ENCODE measurements around the gene BHLHE23.

The BHLHE23 gene

DNA sequence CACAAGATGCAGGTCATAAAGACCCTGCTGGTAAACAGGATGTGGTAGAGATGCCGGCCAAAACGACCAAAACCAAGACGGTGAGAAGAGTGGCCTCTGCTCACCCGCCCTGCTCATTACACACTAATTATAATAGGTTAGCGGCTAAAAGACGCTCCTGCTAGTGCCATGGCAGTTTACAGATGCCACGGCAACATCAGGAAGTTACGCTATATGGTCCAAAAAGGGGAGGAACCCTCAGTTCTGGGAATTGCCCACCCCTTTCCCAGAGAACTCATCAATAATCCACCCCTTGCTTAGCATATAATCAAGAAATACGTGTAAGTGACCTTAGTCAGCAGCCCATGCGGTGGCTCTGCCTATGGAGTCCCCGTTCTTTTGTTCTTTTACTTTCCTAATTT lies 17.6 kb downstream of the BHLHE23 start:
- DNase-seq (ENCODE audit: low read depth): no peak
- TF ChIP-seq, protein P1, sequence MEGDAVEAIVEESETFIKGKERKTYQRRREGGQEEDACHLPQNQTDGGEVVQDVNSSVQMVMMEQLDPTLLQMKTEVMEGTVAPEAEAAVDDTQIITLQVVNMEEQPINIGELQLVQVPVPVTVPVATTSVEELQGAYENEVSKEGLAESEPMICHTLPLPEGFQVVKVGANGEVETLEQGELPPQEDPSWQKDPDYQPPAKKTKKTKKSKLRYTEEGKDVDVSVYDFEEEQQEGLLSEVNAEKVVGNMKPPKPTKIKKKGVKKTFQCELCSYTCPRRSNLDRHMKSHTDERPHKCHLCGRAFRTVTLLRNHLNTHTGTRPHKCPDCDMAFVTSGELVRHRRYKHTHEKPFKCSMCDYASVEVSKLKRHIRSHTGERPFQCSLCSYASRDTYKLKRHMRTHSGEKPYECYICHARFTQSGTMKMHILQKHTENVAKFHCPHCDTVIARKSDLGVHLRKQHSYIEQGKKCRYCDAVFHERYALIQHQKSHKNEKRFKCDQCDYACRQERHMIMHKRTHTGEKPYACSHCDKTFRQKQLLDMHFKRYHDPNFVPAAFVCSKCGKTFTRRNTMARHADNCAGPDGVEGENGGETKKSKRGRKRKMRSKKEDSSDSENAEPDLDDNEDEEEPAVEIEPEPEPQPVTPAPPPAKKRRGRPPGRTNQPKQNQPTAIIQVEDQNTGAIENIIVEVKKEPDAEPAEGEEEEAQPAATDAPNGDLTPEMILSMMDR (IDR thresholded peaks at IDR 0.05; ENCODE audit: low read length, missing control alignments): no peak
- H3K4me3 ChIP-seq (replicated peaks; ENCODE audit: low read depth, low read length): no peak overlapping the region

DNA sequence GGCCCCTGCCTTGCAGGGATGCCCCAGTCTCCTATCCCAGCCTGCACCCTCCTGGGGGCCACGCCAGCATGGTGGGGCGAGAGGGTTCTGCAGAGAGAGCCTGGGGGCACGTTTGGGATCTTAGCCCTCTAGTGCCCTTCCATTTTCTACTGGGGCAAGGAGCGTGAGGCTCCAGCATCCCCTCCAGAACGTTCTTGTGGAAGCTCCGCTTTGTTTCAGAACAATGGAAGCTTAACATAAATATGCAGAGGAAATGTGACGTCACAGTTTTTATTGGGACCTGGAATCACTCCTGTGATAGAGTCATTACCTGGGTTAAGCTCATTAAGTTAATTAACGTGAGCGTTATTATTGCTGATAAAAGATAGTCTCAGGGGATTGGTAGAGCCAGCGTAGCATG lies 19.6 kb downstream of the BHLHE23 start:
- TF ChIP-seq, protein P1 (IDR thresholded peaks at IDR 0.05; ENCODE audit: low read length, missing control alignments): no peak
- no peak for DNase-seq (ENCODE audit: low read depth)
- no peak overlapping the region for H3K4me3 ChIP-seq (replicated peaks; ENCODE audit: low read depth, low read length)

DNA sequence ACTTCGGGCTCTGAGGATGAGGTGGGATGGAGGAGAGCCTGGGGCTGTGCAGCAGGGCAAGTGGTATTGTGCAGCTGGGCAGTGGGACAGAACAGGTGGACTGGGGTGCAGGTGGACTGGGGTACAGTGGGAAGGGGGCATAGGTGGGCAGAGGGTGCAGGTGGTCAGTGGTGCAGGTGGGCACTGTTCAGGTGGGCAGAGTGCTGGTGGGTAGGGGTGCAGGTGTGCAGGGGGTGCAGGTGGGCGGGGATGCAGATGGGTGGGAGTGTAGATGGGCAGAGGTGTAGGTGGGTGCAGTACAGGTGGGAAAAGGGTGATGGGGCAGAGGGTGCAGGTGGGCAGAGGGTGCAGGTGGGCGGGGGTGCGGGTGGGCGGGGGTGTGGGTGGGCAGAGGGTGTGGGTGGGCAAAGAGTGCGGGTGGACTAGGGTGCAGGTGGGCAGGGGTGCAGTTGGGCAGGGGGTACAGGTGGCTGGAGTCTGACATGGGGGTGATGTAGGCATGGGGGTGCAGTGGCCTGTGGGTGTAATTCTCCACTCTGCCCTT lies 20.4 kb downstream of the BHLHE23 start:
- TF ChIP-seq, protein P1 (IDR thresholded peaks at IDR 0.05; ENCODE audit: low read length, missing control alignments): no peak
- H3K4me3 ChIP-seq (replicated peaks; ENCODE audit: low read depth, low read length): no peak overlapping the region

DNA sequence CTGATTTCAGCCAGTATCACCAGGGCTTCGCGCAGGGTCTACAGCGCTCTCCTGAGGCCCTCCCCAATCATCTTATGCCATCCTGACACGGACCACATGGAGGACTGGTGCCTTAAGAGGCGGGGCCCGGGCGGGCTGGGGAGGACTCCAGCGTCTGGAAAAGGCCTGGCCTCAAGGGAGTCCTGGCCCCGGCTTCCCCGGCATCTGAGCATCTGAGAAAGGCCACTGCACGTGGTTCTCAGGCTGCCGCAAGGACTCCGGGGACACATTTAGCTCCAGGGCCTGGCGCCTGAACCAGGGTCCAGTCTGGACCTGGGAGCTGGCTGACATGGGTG lies 21.4 kb downstream of the BHLHE23 start:
- DNase-seq (ENCODE audit: low read depth): no peak
- TF ChIP-seq, protein P1 (IDR thresholded peaks at IDR 0.05; ENCODE audit: low read length, missing control alignments): no peak
- H3K4me3 ChIP-seq (replicated peaks; ENCODE audit: low read depth, low read length): no peak overlapping the region

More for the DNA sequence above, 20.4 kb downstream of the BHLHE23 start:
- no peak for DNase-seq (ENCODE audit: low read depth)

DNA sequence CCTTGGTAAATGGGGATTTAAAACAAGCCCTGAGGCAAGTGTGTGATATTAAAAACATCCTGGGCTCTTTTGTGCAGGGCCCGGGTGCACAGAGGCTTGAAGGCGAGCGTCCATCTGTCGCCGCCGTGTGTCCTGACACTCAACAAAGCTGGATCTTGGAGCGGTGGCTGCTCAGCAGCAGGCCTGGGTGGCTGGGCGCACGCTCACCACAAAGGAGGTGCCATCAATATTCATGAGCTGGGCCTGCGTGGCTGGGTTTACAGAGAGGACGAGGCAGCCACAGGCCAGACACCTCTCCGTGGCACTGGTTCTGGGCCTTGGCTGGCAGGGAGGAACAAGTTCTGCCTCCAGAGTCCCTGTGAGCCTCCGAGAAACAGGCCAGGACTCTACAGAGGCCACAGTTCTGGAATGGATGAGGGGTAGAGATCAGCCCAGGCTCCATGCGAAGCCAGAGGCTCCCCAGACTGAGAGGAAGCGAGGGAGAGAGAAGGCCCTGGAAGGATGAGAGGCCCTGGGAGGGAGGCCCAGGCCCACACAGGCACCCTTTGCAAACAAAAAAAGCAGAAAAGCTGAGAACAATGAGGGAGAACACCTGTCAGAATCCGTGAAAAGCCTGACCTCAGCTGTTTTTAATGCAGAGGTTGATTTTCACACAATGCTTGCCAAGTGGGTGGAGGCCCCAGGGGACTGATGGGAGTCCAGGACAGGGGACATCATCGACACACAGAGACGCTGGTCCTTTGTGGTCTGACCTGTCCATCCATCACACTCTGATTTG lies 21.9 kb downstream of the BHLHE23 start:
- no peak for DNase-seq (ENCODE audit: low read depth)
- H3K4me3 ChIP-seq (replicated peaks; ENCODE audit: low read depth, low read length): no peak overlapping the region
- TF ChIP-seq, protein P1 (IDR thresholded peaks at IDR 0.05; ENCODE audit: low read length, missing control alignments): no peak

DNA sequence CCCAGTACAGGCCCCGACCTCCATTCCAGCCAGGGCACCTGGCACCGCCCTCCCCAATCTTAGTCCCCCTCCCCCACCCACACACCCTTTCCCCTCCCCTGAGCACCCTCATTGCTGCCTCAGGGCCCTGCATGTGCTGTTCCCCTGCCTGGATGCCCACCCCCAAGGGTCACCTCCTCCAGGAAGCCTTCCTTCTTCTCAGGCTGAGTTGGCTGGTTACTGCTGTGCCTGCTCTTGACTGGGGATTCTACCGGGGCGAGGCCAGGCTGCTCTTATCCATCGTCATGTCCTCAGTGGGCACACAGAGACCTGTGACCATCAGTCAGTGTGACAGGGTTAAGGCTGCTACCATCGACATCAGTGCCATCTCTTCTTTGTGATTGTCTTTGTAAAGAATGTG lies 23.6 kb downstream of the BHLHE23 start:
- TF ChIP-seq, protein P1 (IDR thresholded peaks at IDR 0.05; ENCODE audit: low read length, missing control alignments): no peak
- H3K4me3 ChIP-seq (replicated peaks; ENCODE audit: low read depth, low read length): no peak overlapping the region
- DNase-seq (ENCODE audit: low read depth): no peak

All from fibroblast of pulmonary artery (primary cell).